GM18505 (cell line): ENCODE measurements around the gene CHRNA9.

ENCODE experiments used
- ATAC-seq: cut with Tn5 transposase; IDR thresholded peaks from one replicate; pipeline ENCODE4 v1.9.1; 2021; ENCODE audit not compliant: unreplicated experiment
- POLR2A ChIP-seq: IDR thresholded peaks from 4 replicates; pipeline ENCODE4 v1.6.1; 2011; ENCODE audit warnings: borderline replicate concordance; ENCODE audit not compliant: insufficient read depth, insufficient read length; ENCODE audit errors: extremely low read depth

CHRNA9 gene

DNA sequence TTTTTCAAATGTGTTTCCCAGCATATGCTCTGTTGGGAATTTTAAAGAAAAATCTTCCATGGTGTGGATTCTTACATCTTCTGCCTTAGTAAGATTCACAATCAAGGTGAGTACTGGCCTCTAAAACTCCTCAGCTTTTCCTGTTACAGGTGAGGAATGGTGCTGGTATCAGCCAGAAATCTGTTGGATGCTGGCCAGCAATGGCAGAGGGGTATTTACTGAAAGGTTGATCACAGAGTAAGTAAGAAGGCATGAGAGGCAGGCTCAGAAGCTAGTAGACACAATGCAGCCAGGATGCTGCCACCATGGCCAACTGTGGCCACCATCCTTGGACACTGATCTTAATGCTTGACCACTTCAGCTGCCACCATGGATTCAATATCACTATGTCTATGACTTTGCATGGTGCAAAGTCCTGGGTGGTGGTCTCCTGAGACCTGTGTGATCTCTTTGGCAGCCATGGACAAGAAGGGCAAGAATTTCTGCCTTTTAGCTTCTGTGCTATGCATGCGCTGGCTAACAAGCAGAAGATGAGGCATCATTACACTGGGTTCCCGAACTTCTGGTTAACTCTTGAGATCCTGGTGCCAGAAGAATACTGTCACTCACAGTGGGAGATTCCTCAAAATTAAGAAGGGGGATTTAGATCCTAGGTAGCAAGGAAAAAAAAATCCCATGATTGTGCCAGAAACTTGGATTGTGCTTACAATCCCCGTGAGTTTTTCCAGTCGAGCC lies 60.2 kb downstream of the CHRNA9 start:
- no peak for TF ChIP-seq POLR2A
- ATAC-seq = no peak

DNA sequence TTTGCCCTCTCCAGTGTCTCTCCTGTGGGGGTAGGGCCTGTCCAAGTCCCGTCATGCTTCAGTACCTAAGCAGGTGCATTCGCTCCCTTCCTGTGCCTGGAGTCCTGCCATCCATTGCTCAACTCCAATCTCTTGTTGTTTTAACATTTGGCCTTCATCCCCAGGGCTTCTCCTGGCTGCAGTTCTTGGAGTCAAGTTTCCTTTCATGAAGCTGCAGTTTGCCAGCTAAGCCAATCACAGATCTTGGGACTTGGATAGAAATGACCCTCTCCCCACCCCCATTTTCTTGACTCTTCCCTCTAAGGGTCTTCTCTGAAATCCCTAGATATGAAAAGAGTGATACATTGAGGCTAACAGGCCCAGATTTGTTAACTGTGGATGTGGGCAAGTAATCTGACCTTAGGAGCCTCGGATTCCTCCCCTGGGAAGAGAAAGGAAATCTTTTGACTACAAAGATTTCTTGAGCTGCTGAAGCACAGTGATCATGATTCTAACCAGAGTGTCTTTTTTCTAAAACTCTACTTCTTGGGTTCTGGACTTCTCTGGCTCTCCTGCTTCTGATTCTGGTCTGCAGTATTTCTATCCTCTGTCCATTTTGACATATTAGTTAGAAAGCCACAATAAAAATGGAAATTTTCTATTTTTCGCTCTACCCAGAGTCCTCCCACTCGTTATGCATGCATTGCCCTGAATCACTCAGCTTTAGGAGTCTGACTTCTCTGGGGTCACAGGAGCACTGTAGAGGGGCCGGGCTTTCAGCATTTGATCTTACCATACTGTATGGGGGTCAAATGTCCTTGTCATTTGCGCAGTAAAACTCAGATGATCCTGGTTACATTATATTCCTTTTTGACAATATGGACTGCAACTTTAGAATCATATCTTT lies 61.0 kb downstream of the CHRNA9 start:
- TF ChIP-seq POLR2A = no peak
- ATAC-seq = no peak

DNA sequence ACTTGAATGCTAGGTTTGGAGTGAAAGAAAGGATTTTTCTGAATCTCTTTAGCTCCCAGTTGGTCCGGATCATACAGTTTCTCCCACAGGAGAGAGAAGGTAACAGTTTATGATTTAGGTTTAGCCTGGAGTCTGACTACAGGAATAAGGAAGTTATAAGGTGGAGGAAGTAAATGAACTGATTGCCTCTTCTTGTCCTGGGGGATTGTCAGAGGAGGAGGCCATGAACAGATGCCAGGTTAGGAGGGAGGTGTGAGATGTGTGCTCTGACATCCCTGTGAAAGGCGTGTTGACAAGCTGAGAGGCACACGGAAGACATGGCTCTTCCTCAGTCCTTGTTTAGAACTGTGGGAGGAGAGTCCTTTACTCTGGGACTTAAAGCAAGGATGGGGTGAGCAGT lies 64.4 kb downstream of the CHRNA9 start:
- ATAC-seq = no peak
- no peak for TF ChIP-seq POLR2A

DNA sequence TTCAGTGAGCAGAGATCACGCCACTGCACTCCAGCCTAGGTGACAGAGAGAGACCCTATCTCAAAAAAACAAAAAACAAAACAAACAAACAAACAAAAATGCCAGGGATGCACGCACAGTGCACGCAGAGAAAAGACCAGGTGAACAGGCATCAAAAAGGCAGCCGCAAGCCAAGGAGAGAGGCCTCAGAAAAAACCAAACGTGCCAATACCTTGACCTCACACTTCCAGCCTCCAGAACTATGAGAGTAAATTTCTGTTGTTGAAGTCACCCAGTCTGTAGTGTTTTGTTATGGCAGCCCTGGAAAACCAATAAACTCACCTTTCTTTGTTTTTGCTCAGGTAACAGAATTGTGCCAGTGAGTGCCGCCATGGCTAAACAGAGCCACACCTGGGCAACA lies 66.0 kb downstream of the CHRNA9 start:
- TF ChIP-seq POLR2A = no peak
- no peak for ATAC-seq

DNA sequence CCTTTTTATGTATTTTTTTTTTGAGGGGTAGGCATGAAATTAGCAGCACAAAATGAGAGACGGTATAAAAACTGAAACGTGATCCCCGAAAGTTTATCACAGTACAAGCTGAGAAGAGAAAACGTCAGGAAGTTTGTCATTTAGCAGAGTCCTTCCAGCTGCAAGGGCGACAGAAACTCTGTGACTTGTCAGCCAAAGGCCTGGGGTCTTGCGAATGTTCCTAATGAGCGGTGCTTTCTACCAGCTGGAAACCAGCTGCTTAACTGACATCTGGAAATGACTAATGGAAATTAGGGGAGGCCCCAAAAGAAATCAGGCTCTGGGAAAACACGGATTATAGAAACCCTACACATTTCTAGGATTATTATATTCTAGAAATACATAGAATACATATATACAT lies 66.5 kb downstream of the CHRNA9 start:
- no peak for ATAC-seq
- no peak for TF ChIP-seq POLR2A

DNA sequence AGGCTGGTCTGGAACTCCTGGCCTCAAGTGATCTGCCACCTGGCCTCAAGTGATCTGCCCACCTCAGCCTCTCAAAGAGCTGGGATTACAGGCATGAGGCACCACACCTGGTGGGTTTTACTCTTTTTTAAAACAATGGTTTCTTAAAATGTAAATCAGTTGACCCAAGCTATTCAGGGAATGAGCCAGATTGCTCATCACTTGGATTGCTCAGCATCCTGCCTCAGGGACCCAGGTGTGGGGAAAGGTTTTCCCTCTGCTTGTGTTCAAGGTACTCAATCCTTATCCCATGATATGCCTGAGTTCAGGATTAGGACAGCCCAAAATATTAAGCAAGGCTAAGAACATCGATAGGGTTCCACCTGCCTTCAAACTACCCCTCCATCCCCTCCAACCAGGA lies 67.4 kb downstream of the CHRNA9 start:
- ATAC-seq = no peak
- TF ChIP-seq POLR2A = no peak

DNA sequence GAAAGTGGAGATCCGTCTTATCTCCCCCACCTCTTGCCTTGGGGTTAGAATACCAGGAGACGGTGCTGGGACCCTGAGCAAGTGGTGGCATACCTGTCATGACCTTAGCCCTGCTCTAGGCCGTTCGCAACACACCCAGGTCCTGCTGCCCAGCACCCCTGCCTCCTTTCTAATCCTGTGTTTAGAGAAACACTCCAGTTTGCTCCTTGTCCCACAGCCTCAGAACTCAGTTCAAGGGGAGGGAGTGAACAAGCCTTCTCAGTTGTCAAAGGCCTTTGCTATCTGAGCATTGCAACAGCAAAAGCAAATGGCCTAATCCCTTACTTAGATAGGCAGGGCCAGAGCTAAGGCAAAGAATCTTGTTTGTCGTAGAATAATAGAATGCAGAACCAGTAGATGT lies 67.9 kb downstream of the CHRNA9 start:
- no peak for TF ChIP-seq POLR2A
- no peak for ATAC-seq
